Colonic mucosa (tissue), 4 donors: Measurements from ENCODE around the gene TGM5. TPM values are rescaled to one million over a fixed set of nuclear protein-coding genes. Genes with fewer than 3 reads are reported as not detected.

Experiments used
- DNase-seq: peaks from one replicate; pipeline ENCODE4 v3.0.0-alpha.2; 2020
- H3K27ac ChIP-seq: fragments of 200-600 bp; one replicate; pipeline ENCODE4 v1.8.0; 2021
- H3K27me3 ChIP-seq: fragments of 200-600 bp; one replicate; pipeline ENCODE4 v1.8.0; 2021
- H3K36me3 ChIP-seq: fragments of 200-600 bp; one replicate; pipeline ENCODE4 v1.8.0; 2021
- H3K4me1 ChIP-seq: fragments of 200-600 bp; one replicate; pipeline ENCODE4 v1.8.0; 2021; ENCODE audit warnings: mild to moderate bottlenecking
- H3K4me3 ChIP-seq: fragments of 200-600 bp; one replicate; pipeline ENCODE4 v1.8.0; 2021
- H3K9ac ChIP-seq, 2 donors: one replicate each; pipeline ENCODE4 v1.7.0; 2013; ENCODE audit warnings: control low read depth in 2 of 2, low read depth in 2 of 2, low read length in 2 of 2
- H3K9me3 ChIP-seq: fragments of 200-600 bp; one replicate; pipeline ENCODE4 v1.8.0; 2021
- CTCF ChIP-seq: fragments of 200-600 bp; IDR thresholded peaks from one replicate; pipeline ENCODE4 v1.8.0; 2022; ENCODE audit warnings: antibody characterized with exemption, mild to moderate bottlenecking
- intact Hi-C: fragments of 100-400 bp; cut with DNase I; formaldehyde crosslinking; loops from one replicate; pipeline ENCODE4 v1.14.1; 2022
- total RNA-seq, 2 donors: library from RNA; stranded (reverse); fragmentation: NEBNext Ultra II Directional in 1 of 2; extraction: Animal tissue kit (Norgen Biotek cat#: 25700) in 1 of 2; gene quantifications; one replicate each; pipeline ENCODE4 v1.2.1, GENCODE V29; 2021
- donor health status: healthy.
- donor health status: DM: no; HTN: no; CAD: no.
- donor health status: DM: no; HTN: no; CAD: no.

The TGM5 gene
- total RNA-seq, 2 donors from 2014 or later: not detected

- no peaks in the 10 kb centered on the region for H3K4me1 ChIP-seq
- no peak for DNase-seq
- no peaks in the 10 kb centered on the region for H3K9me3 ChIP-seq
- no peaks in the 10 kb centered on the region for H3K36me3 ChIP-seq
- H3K27me3 ChIP-seq: no peaks in the 10 kb centered on the region
- no peak overlapping the region for H3K9ac ChIP-seq
- no peak for TF ChIP-seq CTCF
- intact Hi-C loops: no loop called here
- no peak overlapping the region for H3K4me3 ChIP-seq
- no peak overlapping the region for H3K27ac ChIP-seq
Observed at GRCh38 chr15:43237842-43238470, 28.8 kb downstream of the TGM5 start.

- Histone ChIP-seq H3K27ac (no peak overlapping the region), H3K27me3 (no peaks in the 10 kb centered on the region), H3K9ac (no peak overlapping the region), H3K36me3 (no peaks in the 10 kb centered on the region), H3K4me1 (no peaks in the 10 kb centered on the region), H3K9me3 (no peaks in the 10 kb centered on the region), H3K4me3 (no peak overlapping the region)
- no peak for TF ChIP-seq CTCF
- DNase-seq: no peak
- intact Hi-C loops: no loop called here
Observed at GRCh38 chr15:43235536-43235935, 31.2 kb downstream of the TGM5 start.

GRCh38 chr15:43232289-43232874, 34.3 kb downstream of the TGM5 start:
- Histone ChIP-seq H3K4me3 (no peak overlapping the region), H3K9ac (no peak overlapping the region), H3K4me1 (no peaks in the 10 kb centered on the region), H3K27ac (no peak overlapping the region), H3K27me3 (no peaks in the 10 kb centered on the region), H3K36me3 (no peaks in the 10 kb centered on the region), H3K9me3 (no peaks in the 10 kb centered on the region)
- DNase-seq: no peak
- TF ChIP-seq CTCF: no peak
- intact Hi-C loops: no loop called here

GRCh38 chr15:43230640-43231115, 36.0 kb downstream of the TGM5 start:
- Histone ChIP-seq H3K9me3 (no peaks in the 10 kb centered on the region), H3K4me3 (no peak overlapping the region), H3K27me3 (no peaks in the 10 kb centered on the region), H3K4me1 (no peaks in the 10 kb centered on the region), H3K9ac (no peak overlapping the region), H3K27ac (no peak overlapping the region), H3K36me3 (no peaks in the 10 kb centered on the region)
- intact Hi-C loops: no loop called here
- no peak for DNase-seq
- no peak for TF ChIP-seq CTCF

GRCh38 chr15:43229977-43230376, 36.8 kb downstream of the TGM5 start:
- Histone ChIP-seq H3K36me3 (no peaks in the 10 kb centered on the region), H3K4me1 (no peaks in the 10 kb centered on the region), H3K27me3 (no peaks in the 10 kb centered on the region), H3K27ac (no peak overlapping the region), H3K4me3 (no peak overlapping the region), H3K9ac (no peak overlapping the region), H3K9me3 (no peaks in the 10 kb centered on the region)
- DNase-seq: no peak
- no peak for TF ChIP-seq CTCF
- intact Hi-C loops: no loop called here
